DND-41 (cell line): ENCODE data around the gene BBS4.

Source experiments
- ATAC-seq: fragments of 200-7000 bp; cut with Tn5 transposase; 3 replicates; pipeline ENCODE4 v1.9.1; 2021; ENCODE audit warnings: low read depth; ENCODE audit not compliant: insufficient read depth
- DNase-seq: peaks from one replicate; pipeline ENCODE4 v3.0.0-alpha.2; 2020
- H2AFZ ChIP-seq: 2 replicates; pipeline ENCODE4 v1.6.0; 2012; ENCODE audit warnings: low read depth, low read length
- H3K27ac ChIP-seq: 2 replicates; pipeline ENCODE4 v1.5.1; 2012; ENCODE audit warnings: low read length, inconsistent platforms
- H3K27me3 ChIP-seq: fragments of 200-600 bp; sonication (generic); 2 replicates; pipeline ENCODE4 v1.6.0; 2012; ENCODE audit warnings: low read length, mild to moderate bottlenecking, inconsistent platforms; ENCODE audit not compliant: insufficient read depth, poor library complexity
- H3K36me3 ChIP-seq: 2 replicates; pipeline ENCODE4 v1.5.1; 2012; ENCODE audit warnings: low read length, inconsistent platforms; ENCODE audit not compliant: insufficient read depth
- H3K4me1 ChIP-seq: 2 replicates; pipeline ENCODE4 v1.5.1; 2012; ENCODE audit warnings: mild to moderate bottlenecking, low read length; ENCODE audit not compliant: insufficient read depth
- H3K4me2 ChIP-seq: 2 replicates; pipeline ENCODE4 v1.6.0; 2012; ENCODE audit warnings: mild to moderate bottlenecking, moderate library complexity, low read length, inconsistent platforms; ENCODE audit not compliant: insufficient read depth
- H3K4me3 ChIP-seq, 2 experiments: fragments of 200-600 bp in 1 of 2; shearing (Covaris generic) in 1 of 2; 2 replicates each; pipeline ENCODE4 v1.5.1; 2012 to 2016; ENCODE audit warnings: inconsistent platforms in 2 of 2, low read length in 2 of 2, mild to moderate bottlenecking in 2 of 2, low read depth in 1 of 2, moderate library complexity in 1 of 2
- H3K79me2 ChIP-seq: 2 replicates; pipeline ENCODE4 v1.6.0; 2012; ENCODE audit warnings: low read length, inconsistent platforms; ENCODE audit not compliant: insufficient read depth
- H3K9ac ChIP-seq: 2 replicates; pipeline ENCODE4 v1.6.0; 2012; ENCODE audit warnings: low read depth, mild to moderate bottlenecking, inconsistent platforms, low read length, moderate library complexity
- H3K9me3 ChIP-seq: 2 replicates; pipeline ENCODE4 v1.5.1; 2012; ENCODE audit warnings: low read length, moderate library complexity, mild to moderate bottlenecking, inconsistent platforms; ENCODE audit not compliant: insufficient read depth, severe bottlenecking
- H4K20me1 ChIP-seq: 2 replicates; pipeline ENCODE4 v1.6.0; 2012; ENCODE audit warnings: low read length; ENCODE audit not compliant: insufficient read depth
- EZH2 ChIP-seq: IDR thresholded peaks from 3 replicates; pipeline ENCODE4 v1.6.1; 2012; ENCODE audit warnings: borderline replicate concordance, low read depth, mild to moderate bottlenecking, moderate library complexity, low read length, inconsistent platforms; ENCODE audit not compliant: severe bottlenecking
- TF ChIP-seq, protein P1 (sequence below): IDR thresholded peaks from 2 replicates; pipeline ENCODE4 v1.5.1; 2012; ENCODE audit warnings: borderline replicate concordance, low read length, moderate library complexity, mild to moderate bottlenecking; ENCODE audit not compliant: poor library complexity, severe bottlenecking; ENCODE audit errors: extremely low read depth

The BBS4 gene

DNA sequence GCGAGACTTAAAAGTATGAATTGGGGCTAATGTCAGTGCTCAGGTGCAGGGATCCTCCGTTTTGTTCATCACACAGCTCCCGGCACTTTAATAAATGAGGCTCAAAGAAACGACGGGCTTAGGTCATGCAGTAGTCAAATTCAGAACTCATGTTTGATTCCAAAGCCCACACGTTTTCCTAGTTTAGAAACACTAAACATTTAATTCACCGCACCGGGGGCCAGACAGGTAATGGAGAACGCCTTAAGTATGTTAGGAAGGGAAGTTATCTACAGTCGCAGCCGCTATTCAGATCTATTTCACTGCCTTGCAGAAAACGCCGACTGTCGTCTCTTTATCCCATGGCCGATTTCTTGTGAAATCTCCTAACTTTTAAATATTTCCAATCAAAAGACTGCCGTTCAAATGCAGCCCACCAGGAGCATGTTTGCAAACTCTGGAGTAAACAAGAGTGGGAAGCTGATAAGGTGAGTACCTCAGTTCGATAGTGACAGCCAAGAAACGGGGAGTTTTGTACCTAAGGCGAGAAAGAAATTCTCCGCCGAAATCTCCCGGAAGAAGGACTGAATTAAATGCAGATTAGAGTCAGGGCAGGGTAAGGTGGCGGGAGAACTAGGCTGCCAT is 594 bp upstream of the BBS4 start:
- Histone ChIP-seq H3K27me3 (no peaks in the 10 kb centered on the region), H3K4me3 (peak overlapping the region; percentile 25 to 70), H2AFZ (peak overlapping the region; percentile 83), H4K20me1 (no peaks in the 10 kb centered on the region), H3K4me2 (peak overlapping the region; percentile 92), H3K79me2 (no peaks in the 10 kb centered on the region; the same call in none of the 2 replicates), H3K36me3 (no peaks in the 10 kb centered on the region), H3K9me3 (no peaks in the 10 kb centered on the region), H3K4me1 (peaks cover 21% of the 10 kb centered on the region), H3K27ac (peak overlapping the region; percentile 92), H3K9ac (peak overlapping the region; percentile 61)
- TF ChIP-seq, protein P1, sequence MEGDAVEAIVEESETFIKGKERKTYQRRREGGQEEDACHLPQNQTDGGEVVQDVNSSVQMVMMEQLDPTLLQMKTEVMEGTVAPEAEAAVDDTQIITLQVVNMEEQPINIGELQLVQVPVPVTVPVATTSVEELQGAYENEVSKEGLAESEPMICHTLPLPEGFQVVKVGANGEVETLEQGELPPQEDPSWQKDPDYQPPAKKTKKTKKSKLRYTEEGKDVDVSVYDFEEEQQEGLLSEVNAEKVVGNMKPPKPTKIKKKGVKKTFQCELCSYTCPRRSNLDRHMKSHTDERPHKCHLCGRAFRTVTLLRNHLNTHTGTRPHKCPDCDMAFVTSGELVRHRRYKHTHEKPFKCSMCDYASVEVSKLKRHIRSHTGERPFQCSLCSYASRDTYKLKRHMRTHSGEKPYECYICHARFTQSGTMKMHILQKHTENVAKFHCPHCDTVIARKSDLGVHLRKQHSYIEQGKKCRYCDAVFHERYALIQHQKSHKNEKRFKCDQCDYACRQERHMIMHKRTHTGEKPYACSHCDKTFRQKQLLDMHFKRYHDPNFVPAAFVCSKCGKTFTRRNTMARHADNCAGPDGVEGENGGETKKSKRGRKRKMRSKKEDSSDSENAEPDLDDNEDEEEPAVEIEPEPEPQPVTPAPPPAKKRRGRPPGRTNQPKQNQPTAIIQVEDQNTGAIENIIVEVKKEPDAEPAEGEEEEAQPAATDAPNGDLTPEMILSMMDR: no peak
- TF ChIP-seq EZH2: no peak
- no peak for DNase-seq
- ATAC-seq: no peak

DNA sequence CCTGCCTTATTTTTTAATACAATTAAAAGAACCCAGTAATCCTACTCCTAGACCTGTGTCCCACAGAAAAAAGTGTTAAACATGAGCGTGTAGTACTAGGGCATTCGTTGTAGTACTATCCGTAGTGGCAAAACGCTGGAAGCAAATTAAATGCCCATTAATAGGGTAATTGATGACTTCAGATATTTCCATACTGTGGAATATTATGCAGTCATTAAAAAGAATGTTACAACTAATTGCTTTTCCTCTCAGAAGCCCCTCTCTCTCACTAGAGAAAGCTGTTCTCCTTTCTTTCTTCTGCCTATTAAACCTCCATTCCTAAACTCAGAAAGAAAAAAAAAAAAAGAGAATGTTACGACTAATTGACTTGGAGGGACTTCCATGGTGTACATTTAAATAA is 2.7 kb downstream of the BBS4 start:
- no peak overlapping the region for H2AFZ ChIP-seq

DNA sequence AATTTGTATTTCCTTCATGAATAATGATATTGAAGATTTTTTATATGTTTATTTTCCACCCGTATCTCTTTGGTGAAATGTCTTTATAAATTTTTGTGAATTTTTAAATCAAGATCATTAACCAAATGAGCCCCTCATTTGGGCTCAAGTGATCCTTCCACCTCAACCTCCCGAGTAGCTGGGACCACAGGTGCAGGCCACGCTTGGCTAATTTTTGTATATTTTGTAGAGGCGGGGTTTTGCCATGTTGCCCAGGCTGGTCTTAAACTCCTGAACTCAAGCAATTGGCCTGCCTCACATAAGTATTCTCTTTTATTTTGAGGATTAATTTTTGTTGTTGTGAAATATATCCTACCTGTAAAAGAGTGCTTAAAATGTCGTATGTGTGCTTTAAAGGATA is 4.9 kb downstream of the BBS4 start:
- no peaks in the 10 kb centered on the region for H3K36me3 ChIP-seq
- peaks cover 10% of the 10 kb centered on the region; the same call in 1 of the 2 replicates for H3K4me1 ChIP-seq
- TF ChIP-seq, protein P1: no peak
- no peak for TF ChIP-seq EZH2
- no peaks in the 10 kb centered on the region for H3K9me3 ChIP-seq
- H3K4me3 ChIP-seq: no peak overlapping the region
- no peaks in the 10 kb centered on the region for H4K20me1 ChIP-seq
- no peak overlapping the region for H3K9ac ChIP-seq
- H3K4me2 ChIP-seq: no peak overlapping the region
- no peak for DNase-seq
- H2AFZ ChIP-seq: no peak overlapping the region
- no peak for ATAC-seq
- H3K27ac ChIP-seq: no peak overlapping the region
- H3K79me2 ChIP-seq: no peaks in the 10 kb centered on the region; the same call in none of the 2 replicates
- H3K27me3 ChIP-seq: no peaks in the 10 kb centered on the region

More for the DNA sequence above, 2.7 kb downstream of the BBS4 start:
- no peaks in the 10 kb centered on the region for H3K9me3 ChIP-seq
- TF ChIP-seq, protein P1: no peak
- no peak for TF ChIP-seq EZH2
- H3K4me2 ChIP-seq: no peak overlapping the region
- no peak overlapping the region for H3K9ac ChIP-seq
- no peak overlapping the region for H3K27ac ChIP-seq
- no peaks in the 10 kb centered on the region for H4K20me1 ChIP-seq
- no peaks in the 10 kb centered on the region for H3K27me3 ChIP-seq
- DNase-seq (no peak), ATAC-seq (no peak)
- H3K36me3 ChIP-seq: no peaks in the 10 kb centered on the region
- H3K4me1 ChIP-seq: peaks cover 21% of the 10 kb centered on the region
- H3K79me2 ChIP-seq: no peaks in the 10 kb centered on the region; the same call in none of the 2 replicates
- no peak overlapping the region for H3K4me3 ChIP-seq
